HG03045 (cell line): ENCODE measurements around the gene CELF2.
"Not testable (repeated sequence)": the region's sequence is repeated elsewhere in the genome, so short reads cannot be mapped to it uniquely, and the experiment has no call there.

Experiments
- ATAC-seq: cut with Tn5 transposase; IDR thresholded peaks from one replicate; pipeline ENCODE4 v1.9.1; 2021; ENCODE audit warnings: mild to moderate bottlenecking, moderate library complexity; ENCODE audit not compliant: unreplicated experiment

CELF2 gene

DNA sequence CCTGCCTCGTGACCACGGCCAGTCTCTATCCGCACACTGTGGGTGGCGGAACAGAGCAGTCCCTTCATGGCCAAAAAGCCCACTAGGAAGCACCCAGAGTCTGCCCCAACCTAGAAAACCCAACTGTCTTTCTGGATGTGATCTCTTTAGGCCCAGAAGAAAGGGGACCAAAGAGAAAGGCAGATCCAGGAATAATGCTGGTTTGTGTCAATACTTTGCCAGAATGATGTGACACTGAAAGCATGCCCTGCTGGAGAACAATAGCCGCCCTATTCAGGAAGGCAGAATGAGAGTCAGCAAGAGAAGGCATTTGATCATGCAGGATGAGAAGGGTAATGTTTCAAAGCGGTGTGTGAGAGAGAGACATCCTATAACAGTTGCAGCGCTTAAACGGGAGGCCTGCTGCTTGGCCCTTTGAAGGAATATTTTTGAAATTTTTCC lies 319.1 kb downstream of the CELF2 start:
- no peak for ATAC-seq

GRCh38 chr10:11337516-11337915 lies 319.8 kb downstream of the CELF2 start:
- ATAC-seq, result no peak

DNA sequence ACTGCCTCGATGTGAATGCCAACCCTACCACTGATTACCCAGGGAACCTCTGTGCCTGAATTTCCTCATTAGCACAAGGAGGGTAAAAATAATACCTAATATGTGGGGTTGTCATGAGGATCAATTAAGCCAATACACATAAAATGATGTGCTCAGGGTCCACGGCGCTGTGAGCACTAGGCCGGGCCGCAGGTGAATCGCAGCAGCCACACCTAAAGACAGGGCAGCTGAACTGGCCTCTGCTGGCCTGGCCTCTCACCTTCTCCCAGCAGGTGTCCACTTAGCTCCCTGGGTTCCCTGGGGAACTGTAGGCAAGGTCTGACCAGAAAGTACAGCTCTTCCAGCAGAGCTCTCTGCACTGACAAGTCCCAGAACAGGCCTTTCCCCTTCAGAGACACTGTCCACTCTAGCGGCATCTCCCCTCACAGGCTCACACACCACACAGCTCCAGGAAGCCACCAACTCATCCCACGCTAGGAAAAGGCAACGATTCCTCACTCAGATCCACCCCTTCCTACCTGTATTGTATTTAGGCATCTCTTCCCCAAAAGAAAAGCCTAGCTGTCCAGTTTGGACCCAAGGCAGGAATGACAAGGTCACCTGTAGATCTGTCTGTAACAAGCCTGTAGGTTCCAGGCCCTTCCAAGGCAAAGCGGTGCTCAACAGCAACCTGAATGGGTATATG lies 320.6 kb downstream of the CELF2 start:
- no peak for ATAC-seq

GRCh38 chr10:11339013-11339412 lies 321.3 kb downstream of the CELF2 start:
- ATAC-seq, result no peak

DNA sequence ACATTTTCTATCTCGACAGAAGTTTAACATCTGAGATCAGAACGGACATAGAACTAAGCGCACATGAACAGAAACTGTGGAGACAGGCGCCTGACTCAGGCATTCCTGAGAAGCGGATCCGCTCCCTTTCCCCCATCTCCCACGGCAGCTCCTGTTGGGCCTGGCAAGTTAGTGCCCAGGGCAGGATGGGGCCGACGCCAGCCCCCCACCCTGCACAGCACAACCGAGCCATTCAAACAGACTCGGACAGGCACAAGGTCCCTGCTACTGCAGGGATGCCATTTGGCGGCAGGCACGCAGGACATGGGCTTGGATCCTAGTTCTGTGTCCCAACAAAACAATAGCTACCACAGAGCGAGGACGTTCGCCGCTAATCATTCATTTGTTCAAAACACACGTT lies 322.0 kb downstream of the CELF2 start:
- no peak for ATAC-seq

- ATAC-seq, result no peak
Measured at GRCh38 chr10:11341283-11341960, 323.8 kb downstream of the CELF2 start.

DNA sequence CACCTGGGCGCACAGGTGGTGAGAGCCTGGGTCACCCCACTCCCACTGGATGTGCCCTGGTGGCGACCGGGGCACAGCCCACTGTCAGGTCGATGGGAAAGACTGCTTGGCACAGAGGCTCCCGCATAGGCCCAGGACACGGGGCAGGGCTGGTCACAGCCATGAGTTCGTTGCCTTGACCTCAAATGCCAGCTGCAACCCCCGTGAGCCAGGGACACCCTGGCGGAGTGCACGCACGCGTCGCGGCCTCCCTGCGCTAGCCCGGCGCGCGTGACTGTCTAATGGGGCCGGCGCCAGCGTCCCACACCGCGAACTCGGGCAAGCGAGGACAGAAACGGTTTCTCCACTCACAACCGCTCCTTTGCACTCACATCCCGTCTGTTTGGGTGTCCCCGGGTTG lies 326.4 kb downstream of the CELF2 start:
- no peak for ATAC-seq

DNA sequence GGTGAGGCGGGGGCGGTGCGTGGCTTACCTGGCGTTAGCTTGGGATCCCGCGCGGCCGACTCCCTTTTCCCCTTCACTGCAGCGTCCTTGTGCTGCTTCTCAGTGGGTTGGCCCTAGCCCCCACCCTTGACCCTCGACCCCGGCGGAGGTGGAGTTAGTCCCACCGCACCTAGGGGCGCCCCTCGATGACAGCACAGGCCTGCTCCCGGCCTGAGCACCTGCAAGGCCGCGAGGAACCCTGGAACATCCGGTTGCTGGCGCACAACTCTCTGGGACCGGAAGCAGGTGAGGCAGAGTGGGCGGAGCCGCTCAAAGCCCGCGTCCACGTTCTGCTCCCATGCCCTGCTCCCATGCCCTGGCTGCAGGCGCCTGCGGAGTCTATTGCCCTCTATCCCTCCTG lies 326.9 kb downstream of the CELF2 start:
- ATAC-seq, result no peak

DNA sequence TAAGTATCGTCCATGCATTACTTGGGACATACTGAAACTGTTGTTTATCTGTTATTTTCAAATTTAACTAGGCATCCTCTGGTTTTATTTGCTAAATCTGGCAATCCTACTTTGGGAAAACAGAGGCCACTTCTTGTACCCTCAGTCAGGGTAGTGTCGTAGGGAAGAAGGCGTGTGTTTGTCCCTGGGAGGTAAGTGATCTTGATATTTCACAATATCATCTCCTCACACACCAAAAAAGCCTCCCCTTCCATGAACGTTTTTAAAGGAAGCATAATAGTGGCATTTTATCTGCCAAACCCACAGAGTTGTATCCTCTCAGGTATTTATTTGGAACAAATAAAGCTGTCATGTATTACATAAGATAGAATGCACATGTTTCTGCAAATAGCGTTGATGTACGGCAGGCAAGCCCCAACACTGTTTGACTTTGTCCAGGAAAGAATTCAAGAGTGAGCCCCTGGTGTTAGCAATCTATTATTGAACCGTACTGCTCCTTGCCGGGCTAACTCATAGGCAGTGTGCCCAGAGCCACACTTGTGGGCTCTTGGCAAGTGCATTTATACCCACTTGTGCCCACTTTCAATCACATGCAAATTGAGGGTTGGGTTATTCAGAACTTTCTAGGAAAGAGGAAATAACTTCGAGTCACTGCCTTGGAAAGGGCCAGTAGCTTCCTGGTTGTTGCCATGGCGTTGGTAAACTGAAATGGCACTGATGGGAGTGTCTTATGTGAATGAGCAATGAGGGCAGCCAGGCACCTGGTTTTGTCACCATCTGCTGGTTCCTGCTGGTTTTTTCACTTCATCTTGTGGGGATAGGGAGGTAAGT lies 327.8 kb downstream of the CELF2 start:
- no peak for ATAC-seq

- not testable (repeated sequence) for ATAC-seq
Measured at GRCh38 chr10:11347580-11347979, 329.9 kb downstream of the CELF2 start.

DNA sequence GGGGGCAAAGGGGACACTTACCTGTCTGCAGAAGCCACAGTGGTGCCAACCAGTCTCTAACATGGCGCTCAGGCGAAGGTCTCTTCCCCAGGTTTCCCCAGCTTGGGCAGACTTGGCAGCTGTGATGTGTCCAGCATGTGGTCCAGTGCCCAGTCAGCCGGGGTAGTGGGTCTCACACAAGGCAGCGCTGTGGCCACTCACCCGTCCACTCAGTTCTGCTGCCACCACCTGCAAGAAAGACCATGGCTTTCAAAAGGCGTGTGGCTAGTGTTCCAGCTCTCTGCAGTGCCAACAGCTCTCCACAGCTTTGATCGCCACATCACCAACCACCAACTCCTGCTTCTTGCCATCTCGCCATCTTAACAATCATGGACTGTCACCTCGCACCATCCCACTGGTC lies 334.1 kb downstream of the CELF2 start:
- ATAC-seq, result no peak

- no peak for ATAC-seq
Measured at GRCh38 chr10:11353006-11353896, 335.6 kb downstream of the CELF2 start.

- ATAC-seq, result no peak
Measured at GRCh38 chr10:11354823-11355222, 337.2 kb downstream of the CELF2 start.

- no peak for ATAC-seq
Measured at GRCh38 chr10:11355592-11355991, 337.9 kb downstream of the CELF2 start.

DNA sequence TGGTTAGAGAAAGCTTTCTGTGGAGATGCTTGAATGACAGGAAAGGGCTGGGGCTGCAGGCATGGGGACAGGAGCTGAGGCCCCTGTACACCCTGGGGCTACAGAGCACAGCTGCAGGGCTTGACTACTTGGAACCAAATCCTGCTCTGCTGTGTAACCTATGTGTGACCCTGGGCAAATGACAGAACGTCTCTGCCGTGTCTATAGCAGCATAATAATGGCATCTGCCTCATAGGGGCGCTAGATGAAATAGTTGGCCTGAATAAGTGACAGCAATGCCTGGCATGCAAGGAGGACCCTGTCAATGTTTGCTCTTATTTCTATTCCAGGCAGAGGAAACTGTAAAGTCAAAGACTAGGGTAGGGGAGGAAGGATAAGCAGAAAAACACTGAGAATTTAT lies 339.8 kb downstream of the CELF2 start:
- ATAC-seq, result no peak

GRCh38 chr10:11358011-11358410 lies 340.3 kb downstream of the CELF2 start:
- ATAC-seq, result no peak

DNA sequence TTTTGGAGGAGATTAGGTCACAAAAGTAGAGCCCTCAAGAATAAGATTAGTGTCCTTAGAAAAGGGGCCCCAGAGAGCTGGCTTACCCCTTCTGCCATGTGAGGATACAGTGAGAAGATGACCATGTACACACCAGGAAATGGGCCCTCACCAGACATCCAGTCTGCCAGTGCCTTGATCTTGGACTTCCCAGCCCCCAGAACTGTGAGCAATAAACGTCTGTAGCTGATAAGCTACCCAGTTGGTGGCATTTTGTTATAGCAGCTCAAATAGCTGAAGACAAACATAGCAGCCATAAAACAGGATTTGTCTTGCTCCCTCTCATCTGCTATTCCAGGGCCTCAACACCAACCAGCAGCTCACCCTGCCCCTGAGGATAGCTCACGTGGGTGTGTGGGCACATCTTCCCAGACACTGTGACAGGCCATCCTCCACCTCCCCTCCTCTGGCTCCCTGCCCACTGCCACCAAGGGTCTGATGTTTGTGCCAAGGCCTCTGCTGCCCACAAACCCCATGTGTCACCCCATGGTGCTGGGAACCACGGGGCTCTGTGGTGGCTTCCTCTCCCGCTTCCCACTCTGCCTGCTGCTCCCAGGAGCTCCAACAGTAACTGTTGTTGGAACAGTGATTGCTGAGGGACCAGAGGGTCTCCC lies 341.4 kb downstream of the CELF2 start:
- no peak for ATAC-seq

DNA sequence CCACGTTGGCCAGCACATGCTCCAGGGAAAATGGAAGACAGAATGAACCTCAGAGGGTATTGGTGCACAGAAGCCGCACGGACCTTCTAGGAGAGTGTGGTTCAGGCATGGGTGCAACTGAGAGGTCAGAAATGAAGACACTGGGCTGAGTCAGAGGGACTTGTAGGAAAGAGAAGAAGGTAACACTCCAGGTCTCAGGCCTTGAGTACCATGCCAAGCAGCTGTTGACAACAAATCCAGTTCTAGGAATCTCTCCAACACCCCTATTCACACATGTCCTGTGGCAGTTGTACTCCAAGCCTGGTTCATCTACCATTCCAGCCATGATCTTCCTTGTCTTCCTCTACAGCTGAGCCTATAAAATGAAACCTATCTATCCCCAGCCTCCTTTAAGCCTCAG lies 342.2 kb downstream of the CELF2 start:
- ATAC-seq, result no peak

- ATAC-seq, result no peak
Measured at GRCh38 chr10:11363497-11363896, 345.8 kb downstream of the CELF2 start.

GRCh38 chr10:11364241-11364640 lies 346.6 kb downstream of the CELF2 start:
- ATAC-seq, result no peak
